GM21825 (cell line): ENCODE measurements around the gene UBE2D2.

Experiments
- ATAC-seq: cut with Tn5 transposase; IDR thresholded peaks from one replicate; pipeline ENCODE4 v1.9.1; 2021; ENCODE audit warnings: mild to moderate bottlenecking, moderate library complexity; ENCODE audit not compliant: unreplicated experiment

The UBE2D2 gene

GRCh38 chr5:139646111-139646510 is 85.0 kb downstream of the UBE2D2 start:
- ATAC-seq = no peak

GRCh38 chr5:139646912-139647505 is 85.9 kb downstream of the UBE2D2 start:
- ATAC-seq = no peak

- ATAC-seq = no peak
These were observed 86.5 kb downstream of the UBE2D2 start for GRCh38 chr5:139647506-139648204.

DNA sequence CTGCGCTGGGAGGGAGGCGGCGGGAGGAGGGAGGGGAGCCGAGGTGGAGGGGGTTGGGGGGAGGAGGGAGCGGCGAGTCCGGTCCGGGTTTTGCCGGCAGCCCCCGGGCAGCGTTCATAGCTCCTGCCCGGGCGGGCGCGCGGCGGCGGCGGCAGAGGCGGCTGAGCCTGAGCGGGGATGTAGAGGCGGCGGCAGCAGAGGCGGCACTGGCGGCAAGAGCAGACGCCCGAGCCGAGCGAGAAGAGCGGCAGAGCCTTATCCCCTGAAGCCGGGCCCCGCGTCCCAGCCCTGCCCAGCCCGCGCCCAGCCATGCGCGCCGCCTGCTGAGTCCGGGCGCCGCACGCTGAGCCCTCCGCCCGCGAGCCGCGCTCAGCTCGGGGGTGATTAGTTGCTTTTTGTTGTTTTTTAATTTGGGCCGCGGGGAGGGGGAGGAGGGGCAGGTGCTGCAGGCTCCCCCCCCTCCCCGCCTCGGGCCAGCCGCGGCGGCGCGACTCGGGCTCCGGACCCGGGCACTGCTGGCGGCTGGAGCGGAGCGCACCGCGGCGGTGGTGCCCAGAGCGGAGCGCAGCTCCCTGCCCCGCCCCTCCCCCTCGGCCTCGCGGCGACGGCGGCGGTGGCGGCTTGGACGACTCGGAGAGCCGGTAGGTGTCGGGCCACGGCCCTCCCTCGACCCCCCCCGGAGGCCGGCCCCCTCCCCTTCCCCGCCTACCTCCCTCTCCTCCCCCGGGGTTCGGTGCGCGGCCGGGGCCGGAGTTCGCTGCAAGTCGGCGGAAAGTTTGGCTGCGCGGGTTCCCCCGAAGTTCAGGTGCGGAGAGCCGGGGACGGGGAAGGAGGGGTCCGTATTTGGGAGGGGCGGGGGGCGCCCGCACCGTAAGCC is 87.3 kb downstream of the UBE2D2 start, which contains the start of gene CXXC5:
TSS of gene CXXC5 (plus strand) at position 145 of the 877 bp plus-strand sequence. CDS start 32,175 bp downstream, outside the sequence.
- peak; percentile 23 for ATAC-seq

- no peak for ATAC-seq
These were observed 88.2 kb downstream of the UBE2D2 start for GRCh38 chr5:139649082-139649991.

DNA sequence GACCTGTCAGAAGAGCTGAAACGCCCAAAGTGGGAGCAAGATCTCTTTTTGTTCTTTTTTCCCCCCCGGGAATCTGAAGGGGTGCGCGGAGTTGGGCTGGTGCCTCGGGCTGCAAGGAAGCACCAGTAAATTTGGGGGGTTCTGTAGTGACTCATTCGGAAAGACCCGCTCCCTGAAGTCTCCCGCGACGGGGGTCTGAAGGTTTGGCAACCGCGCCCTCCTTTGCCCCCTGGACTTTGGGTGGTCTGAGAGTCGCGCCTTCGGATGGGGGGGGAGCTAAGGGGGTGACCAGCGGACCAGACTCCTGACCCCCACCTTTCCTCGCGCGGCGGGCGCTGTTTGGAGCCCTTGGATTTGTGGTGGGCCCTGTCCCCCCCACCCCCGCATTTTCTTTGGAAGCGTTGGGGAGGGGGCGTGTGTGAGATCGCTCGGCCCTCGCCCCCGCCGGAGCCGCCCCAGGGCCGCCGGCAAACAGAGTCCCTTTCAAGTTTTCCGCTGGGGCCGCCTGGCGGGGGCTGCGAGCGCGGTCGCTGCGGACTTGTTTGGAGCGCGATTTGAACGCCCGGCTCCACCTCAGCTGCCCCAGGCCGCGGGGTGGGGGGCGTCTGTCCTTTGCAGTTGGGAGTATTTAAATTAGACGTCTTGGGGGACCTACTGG is 89.0 kb downstream of the UBE2D2 start:
- ATAC-seq = no peak

DNA sequence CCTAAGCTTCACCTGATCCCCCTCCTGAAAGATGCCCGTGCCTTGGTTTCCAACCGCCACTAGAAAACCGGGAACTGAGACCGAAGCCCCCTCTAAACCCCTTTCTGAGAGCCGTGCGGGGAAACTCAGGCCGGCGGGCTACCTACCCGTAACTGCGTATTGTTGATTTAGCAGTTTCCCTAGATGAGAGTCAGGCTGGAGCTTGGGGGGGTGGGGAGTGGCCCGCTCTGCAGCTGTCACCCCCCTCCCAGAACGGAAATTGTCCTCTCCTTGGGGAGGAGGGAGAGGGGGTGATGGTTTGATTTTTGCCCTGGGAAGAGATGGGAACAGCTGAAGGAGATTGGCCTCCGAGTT is 89.5 kb downstream of the UBE2D2 start:
- ATAC-seq = no peak

GRCh38 chr5:139651043-139651834 is 90.1 kb downstream of the UBE2D2 start:
- ATAC-seq = peak; percentile 0

DNA sequence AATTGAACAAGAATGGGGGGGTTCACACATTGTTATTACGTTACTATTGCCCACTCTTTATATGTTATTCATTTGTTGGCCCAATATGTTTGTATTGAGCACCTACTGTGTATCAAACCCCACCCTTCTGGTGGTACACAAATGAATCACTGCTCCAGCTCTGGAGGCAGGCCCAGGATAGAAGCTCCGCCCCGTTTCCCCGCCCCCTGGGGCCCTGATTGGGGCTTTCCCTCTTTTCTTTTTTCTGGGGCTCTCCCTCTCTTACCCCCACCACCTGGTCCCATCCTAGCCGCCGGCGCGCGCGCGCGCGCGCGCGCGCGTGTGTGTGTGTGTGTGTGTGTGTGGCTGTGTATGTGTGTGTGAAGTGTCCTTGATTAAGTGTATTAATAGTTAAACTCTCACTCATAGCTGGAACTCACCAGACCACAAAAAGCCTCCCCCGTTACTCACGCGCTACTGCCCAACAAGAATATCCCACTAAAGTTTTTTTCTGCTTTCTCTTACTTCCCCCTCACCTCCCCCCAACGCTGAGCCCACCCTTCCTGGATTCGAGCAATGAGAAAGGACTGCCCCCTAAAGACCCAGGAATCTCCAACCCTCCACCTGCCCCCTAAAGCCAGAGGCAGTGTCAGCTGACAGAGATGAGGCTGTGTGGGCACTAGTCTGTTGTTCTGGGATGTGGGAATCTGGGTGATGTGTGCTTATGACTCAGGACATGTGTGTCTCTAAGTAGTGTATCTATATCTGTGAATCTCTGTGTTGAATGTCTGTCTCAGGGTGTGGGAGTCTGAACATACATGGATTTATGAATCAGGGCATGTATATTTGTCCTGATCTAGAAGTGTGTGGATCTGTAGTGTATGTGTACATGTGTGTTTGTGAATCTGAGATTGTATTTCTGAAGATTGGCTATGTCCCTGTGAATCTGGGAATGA is 91.0 kb downstream of the UBE2D2 start:
- peak; percentile 38 for ATAC-seq

DNA sequence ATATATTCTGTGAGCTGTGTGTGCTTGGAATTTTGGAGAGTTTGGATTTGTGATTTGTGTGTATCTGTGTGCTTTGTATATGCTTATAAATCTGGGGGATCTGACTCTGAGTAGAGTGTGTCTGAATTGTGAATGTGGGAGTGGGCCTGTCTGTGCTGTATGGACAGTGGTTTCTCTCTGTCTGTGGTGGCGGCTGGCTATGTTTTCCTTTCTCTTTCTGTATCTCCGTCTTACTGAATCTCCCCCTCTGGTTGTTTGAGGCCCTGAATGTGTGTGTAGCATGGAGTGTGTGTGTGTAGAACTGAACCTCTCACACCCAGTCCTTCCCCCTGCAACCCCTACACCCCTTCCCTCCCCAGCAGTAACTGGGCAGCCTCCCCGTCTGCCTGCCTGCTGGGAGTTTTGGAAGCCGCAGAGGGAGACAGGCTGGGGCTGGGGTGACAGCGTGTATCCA is 91.7 kb downstream of the UBE2D2 start:
- ATAC-seq = peak; percentile 18

- no peak for ATAC-seq
These were observed 92.5 kb downstream of the UBE2D2 start for GRCh38 chr5:139653616-139654015.

GRCh38 chr5:139654464-139654863 is 93.3 kb downstream of the UBE2D2 start:
- ATAC-seq = no peak

DNA sequence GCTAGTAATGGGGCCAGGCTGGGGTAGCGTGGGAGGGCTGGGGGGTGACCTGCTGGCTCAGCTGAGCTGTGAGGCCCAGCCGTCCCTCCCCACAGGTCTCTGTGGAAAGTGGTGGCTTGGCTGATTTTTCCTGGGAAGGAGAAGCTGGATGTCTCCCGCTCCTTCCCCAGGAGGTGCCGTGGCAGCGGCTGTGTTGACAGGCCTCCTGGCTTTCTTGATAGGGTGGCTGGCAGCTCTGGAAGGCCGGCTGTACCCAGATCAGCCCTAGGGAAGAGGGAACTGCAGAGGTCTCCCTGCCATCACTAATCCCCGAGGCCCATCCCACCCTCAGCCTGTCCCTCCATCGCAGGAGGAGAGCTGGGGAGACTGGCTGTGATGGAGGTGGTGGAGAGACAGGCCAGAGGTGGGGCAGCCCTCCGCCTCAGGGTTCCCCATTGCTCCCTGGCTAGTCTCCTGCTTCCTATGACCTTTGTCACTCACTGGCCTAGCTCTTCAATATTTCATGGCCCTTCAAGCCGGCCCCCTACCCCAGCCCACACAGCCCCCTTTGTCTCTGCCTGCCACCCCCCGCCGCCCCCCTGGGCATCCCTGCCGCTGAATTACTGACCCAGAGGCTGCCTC is 93.8 kb downstream of the UBE2D2 start:
- ATAC-seq = no peak

DNA sequence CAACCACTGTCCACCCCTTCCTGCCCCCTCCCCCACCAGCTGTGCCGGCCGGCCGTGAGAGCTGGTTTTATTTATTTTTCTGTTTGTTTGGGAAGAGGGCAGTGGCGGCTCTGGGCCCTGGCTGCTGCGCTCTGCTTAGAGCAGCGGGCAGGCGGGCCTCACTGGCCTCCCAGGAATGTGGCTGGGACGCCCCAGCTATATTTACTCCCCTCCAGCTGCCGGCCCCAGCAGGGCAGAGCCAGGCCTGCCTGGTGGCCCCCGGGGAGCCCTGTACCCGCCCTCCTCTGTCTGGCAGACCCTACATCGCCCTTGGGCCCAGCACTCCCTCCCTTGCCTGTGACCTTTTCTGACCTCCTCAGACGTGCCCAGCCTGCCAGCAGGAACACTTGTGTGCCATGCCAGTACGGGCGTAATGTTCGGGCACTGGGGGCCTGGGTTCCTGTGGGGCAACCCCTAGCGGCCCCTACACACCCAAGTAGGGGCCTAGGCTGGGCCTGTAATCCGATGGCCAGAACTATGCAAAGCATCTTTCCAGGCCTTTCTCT is 94.7 kb downstream of the UBE2D2 start:
- ATAC-seq = no peak

- no peak for ATAC-seq
These were observed 96.5 kb downstream of the UBE2D2 start for GRCh38 chr5:139657363-139658321.

DNA sequence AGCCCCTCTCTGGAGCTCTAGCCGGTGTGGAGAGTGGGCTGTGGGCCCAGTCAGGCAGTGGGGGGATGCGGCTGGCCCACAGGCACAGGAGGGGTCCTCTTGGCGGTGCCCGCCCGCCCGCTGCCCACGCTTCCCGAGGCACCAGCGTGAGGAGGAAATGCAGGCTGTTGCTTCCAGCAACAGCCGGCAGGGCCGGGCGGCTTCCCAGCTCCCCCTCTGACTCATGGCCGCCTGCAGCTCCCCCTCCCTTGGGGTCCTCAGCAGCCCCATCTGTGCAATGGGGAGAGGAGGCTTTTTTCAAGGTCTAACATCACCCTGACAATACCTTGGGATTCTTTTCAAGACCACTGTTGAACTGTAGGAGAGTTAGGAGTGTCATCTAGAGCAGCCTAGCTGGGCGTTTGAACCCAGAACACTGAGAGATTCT is 97.4 kb downstream of the UBE2D2 start:
- no peak for ATAC-seq
